ENCODE results near the gene ZNF92. TPM values are rescaled to one million over a fixed set of nuclear protein-coding genes. Genes with fewer than 3 reads are reported as not detected.

ZNF92 gene
- total RNA-seq: 10 to 100 TPM in 7 of 9 donors, 1 to 10 TPM in 2; 3.9 to 16.1 (median 11.4) TPM
- 10 to 100 TPM in 1 of 3 donors, 1 to 10 TPM in 2; 2.7 to 21.9 (median 3.2) TPM for polyA plus RNA-seq
- long read RNA-seq, donor 1, partial matches to known transcripts: 0 of 4 reads
- long read RNA-seq, donor 1, other reads (novel, unspliced or antisense): 0 of 4 reads
- long read RNA-seq, donor 2, partial matches to known transcripts: 0 of 1 reads
- long read RNA-seq, donor 2, other reads (novel, unspliced or antisense): 0 of 1 reads
- long read RNA-seq, donor 3, partial matches to known transcripts: 0 of 2 reads
- long read RNA-seq, donor 3, other reads (novel, unspliced or antisense): 0 of 2 reads
- long read RNA-seq, donor 4, transcript ZNF92-201 (4 exons, 3,210 nt): major isoform, 5 of 9 reads
- long read RNA-seq, donor 4, partial matches to known transcripts: 0 of 9 reads
- long read RNA-seq, donor 4, other reads (novel, unspliced or antisense): 1 of 9 reads
- long read RNA-seq, donor 5, transcript ZNF92-201 (4 exons, 3,210 nt): major isoform, 14 of 18 reads
- long read RNA-seq, donor 5, partial matches to known transcripts: 0 of 18 reads
- long read RNA-seq, donor 5, other reads (novel, unspliced or antisense): 2 of 18 reads
- long read RNA-seq, donor 6, partial matches to known transcripts: 0 of 2 reads
- long read RNA-seq, donor 6, other reads (novel, unspliced or antisense): 0 of 2 reads
- long read RNA-seq, donor 7, partial matches to known transcripts: 0 of 3 reads
- long read RNA-seq, donor 7, other reads (novel, unspliced or antisense): 0 of 3 reads
- long read RNA-seq, donor 8, partial matches to known transcripts: 0 of 2 reads
- long read RNA-seq, donor 8, other reads (novel, unspliced or antisense): 0 of 2 reads
- long read RNA-seq, donor 9: 0 reads
- long read RNA-seq, donor 10, partial matches to known transcripts: 0 of 3 reads
- long read RNA-seq, donor 10, other reads (novel, unspliced or antisense): 0 of 3 reads

DNA sequence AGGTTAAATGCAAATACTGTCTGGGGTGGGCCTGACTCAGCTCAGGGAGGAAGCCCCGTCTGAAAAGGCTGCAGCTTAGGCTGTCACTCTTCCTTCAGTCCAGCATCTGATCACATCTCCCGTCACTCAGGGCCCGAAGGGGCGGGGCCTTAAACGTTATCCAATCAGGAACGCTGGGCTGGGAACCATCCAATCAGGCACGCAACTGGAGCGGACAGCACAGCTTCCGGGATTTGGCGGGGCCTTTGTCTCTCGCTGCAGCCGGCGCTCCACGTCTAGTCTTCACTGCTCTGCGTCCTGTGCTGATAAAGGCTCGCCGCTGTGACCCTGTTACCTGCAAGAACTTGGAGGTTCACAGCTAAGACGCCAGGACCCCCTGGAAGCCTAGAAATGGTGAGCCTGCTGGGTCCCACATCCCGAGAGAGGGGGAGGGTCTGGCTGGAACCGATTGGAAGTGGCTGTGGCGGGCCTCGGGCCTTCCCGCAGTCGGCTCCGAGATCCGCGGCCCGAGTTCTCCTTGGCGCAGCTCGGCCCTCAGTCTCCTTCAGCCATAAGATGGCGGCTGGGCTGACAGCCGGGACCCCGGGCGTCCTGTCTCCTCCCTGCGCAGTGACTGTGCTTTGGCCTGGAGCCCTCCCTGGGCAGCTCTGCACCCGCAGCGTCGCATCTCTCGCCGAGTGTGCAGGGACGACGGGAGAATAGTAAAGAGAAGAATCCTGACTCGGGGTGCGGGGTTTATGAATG lies at the start of gene ZNF92:
Gene ZNF92 (plus strand): TSS at position 248 of the 744 bp plus-strand sequence. CDS start 143 bp downstream, at position 391.
- no peaks in the 10 kb centered on the region for H3K9me3 ChIP-seq (replicated peaks in 1 of 3)
- intact Hi-C loops (cut with DNase I): no loop called here
- peak; percentile 88 to 97 for TF ChIP-seq POLR2A (IDR thresholded peaks at IDR 0.05)
- TF ChIP-seq, protein P1, sequence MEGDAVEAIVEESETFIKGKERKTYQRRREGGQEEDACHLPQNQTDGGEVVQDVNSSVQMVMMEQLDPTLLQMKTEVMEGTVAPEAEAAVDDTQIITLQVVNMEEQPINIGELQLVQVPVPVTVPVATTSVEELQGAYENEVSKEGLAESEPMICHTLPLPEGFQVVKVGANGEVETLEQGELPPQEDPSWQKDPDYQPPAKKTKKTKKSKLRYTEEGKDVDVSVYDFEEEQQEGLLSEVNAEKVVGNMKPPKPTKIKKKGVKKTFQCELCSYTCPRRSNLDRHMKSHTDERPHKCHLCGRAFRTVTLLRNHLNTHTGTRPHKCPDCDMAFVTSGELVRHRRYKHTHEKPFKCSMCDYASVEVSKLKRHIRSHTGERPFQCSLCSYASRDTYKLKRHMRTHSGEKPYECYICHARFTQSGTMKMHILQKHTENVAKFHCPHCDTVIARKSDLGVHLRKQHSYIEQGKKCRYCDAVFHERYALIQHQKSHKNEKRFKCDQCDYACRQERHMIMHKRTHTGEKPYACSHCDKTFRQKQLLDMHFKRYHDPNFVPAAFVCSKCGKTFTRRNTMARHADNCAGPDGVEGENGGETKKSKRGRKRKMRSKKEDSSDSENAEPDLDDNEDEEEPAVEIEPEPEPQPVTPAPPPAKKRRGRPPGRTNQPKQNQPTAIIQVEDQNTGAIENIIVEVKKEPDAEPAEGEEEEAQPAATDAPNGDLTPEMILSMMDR (IDR thresholded peaks at IDR 0.05): no peak
- peak within 1 kb of the TSS; percentile 62 to 94 (median 92) for H3K27ac ChIP-seq
- peaks cover 0 to 4% of the 10 kb centered on the region in 2 donors for H3K36me3 ChIP-seq (replicated peaks in 1 of 2)
- peaks cover 10 to 21% of the 10 kb centered on the region in 2 donors for H3K4me1 ChIP-seq (replicated peaks in 1 of 2)
- peak within 1 kb of the TSS; percentile 40 to 96 (median 84) for H3K4me3 ChIP-seq
- peak; percentile 96 to 99 (median 98) for DNase-seq
- 0 to 1% (median 1%) methylated on average over 17 to 44 of the region's 44 CpGs for WGBS, 4 donors
- no peaks in the 10 kb centered on the region for H3K27me3 ChIP-seq

DNA sequence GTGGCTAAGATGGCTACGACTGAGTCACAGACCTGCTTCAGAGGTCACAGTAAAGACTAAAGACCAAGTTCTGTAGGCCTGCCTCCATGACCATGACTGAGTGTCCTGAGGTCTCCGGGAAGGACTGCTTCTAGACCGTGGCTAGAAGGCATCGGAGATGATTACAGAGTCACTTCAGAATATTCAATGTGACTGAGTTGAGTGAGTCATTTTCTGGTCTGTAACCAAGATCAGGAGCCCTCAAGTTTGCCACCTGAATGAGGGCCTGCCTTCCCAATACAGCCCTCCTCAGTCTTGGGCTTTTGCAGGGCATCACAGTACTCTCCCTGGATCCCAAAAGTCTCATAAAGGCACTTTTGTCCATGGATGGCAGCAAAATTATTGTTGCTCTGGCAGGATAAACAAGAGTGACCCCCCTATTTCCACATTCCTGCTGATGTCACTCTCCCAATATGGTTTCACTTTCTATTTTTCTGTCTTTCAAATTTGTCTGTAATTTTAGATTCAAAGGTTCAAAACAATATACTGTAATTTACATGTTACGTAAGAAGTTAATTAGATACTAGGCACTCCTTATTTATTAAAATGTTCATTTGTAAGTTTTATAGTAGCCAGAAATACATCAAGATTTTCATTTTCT lies 47.7 kb upstream of the ZNF92 start:
- H3K36me3 ChIP-seq (replicated peaks in 1 of 2): no peaks in the 10 kb centered on the region
- no peak for DNase-seq
- H3K27me3 ChIP-seq: no peaks in the 10 kb centered on the region
- no peak overlapping the region for H3K27ac ChIP-seq
- TF ChIP-seq POLR2A (IDR thresholded peaks at IDR 0.05): no peak
- TF ChIP-seq, protein P1 (IDR thresholded peaks at IDR 0.05): no peak
- H3K4me1 ChIP-seq (replicated peaks in 1 of 2): no peaks in the 10 kb centered on the region
- 83 to 99% (median 95%) methylated on average over 3 to 5 of the region's 5 CpGs for WGBS, 4 donors
- H3K4me3 ChIP-seq: no peak overlapping the region
- intact Hi-C loops (cut with DNase I): no loop called here
- H3K9me3 ChIP-seq (replicated peaks in 1 of 3): no peaks in the 10 kb centered on the region

DNA sequence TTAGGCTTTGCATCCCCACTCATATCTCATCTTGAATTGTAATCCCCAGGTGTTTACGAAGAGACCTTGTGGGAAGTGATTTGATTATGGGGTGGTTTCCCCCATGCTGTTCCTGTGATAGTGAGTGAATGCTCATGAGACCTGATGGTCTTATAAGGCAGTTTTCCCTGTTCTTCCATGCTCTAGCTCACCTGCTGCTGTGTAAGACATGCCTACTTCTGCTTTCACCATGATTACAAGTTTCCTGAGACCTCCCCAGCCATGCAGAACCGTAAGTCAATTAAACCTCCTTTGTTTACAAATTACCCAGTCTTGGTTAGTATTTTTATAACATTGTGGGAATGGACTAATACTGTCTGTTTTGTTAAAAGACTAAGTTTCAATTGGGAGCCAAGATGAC lies 35.3 kb upstream of the ZNF92 start:
- Histone ChIP-seq H3K9me3 (replicated peaks in 1 of 3) (no peaks in the 10 kb centered on the region), H3K36me3 (replicated peaks in 1 of 2) (no peaks in the 10 kb centered on the region), H3K4me3 (no peak overlapping the region), H3K4me1 (replicated peaks in 1 of 2) (no peaks in the 10 kb centered on the region), H3K27ac (no peak overlapping the region), H3K27me3 (no peaks in the 10 kb centered on the region)
- intact Hi-C loops (cut with DNase I): no loop called here
- 64 to 82% (median 79%) methylated on average over 2 of the region's 2 CpGs for WGBS, 4 donors
- DNase-seq: no peak
- TF ChIP-seq, protein P1 (IDR thresholded peaks at IDR 0.05): no peak
- no peak for TF ChIP-seq POLR2A (IDR thresholded peaks at IDR 0.05)

Measured in adrenal gland (tissue), 19 donors.